Measurements from ENCODE around the gene PFKL.

DNA sequence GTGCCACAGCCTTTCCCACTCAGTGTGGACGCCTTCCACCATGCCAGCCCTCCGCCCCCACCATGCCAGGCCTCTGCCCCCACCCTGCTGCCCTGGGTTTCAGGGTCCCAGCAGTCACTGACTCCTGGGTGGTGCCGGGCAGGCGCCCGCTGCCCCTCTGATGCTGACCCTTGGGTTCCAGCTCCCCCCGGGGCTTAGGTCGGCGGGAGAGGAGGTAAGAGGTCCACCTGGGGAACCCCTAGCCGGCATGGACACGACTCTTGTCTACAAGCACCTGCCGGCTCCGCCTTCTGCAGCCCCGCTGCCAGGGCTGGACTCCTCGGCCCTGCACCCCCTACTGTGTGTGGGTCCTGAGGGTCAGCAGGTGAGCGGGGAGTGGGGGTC lies 7.0 kb upstream of the PFKL start:
- no peak for TF ChIP-seq POLR2A (IDR thresholded peaks at IDR 0.05; ENCODE audit: low read depth, low read length)
- TF ChIP-seq POLR2AphosphoS5 (IDR thresholded peaks at IDR 0.05; ENCODE audit: low read depth, low read length) = no peak
- TF ChIP-seq TAF1 (IDR thresholded peaks at IDR 0.05; ENCODE audit: low read depth, low read length) = no peak

All from GM12891 (cell line).